GM21825 (cell line): ENCODE results near the gene SIRT2.

Source experiments
- ATAC-seq: cut with Tn5 transposase; IDR thresholded peaks from one replicate; pipeline ENCODE4 v1.9.1; 2021; ENCODE audit warnings: mild to moderate bottlenecking, moderate library complexity; ENCODE audit not compliant: unreplicated experiment

SIRT2 gene

DNA sequence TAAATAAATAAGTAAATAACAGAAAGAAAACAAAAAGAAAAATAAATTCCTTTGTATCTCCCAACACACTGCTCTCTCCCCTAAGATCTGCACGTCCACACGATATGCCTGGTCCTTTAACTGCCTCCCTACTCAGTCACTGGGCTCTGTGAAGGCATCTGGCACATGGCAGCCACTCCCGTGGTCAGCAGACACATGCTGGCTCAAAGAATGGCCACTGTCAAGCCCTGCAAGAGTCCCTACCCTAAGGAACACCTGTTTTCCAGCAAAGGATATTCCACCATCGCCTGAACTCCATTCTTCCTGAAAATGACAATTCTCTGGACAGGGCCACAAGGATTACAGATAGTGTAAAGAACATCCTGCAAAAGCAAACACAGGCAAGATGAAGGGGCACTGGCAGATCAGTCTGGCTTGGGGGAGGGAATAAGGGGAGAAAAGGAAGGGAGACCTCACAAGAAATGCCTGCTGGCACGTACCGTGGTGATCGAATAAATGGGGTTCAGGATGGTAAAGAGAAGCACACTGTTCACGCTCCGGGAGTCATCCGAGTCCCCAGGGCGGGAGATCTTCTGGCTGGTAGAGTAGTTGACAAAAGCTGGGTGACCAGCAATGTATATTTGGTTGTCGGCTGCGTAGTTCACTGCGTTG, 53.9 kb downstream of the SIRT2 start:
- no peak for ATAC-seq

DNA sequence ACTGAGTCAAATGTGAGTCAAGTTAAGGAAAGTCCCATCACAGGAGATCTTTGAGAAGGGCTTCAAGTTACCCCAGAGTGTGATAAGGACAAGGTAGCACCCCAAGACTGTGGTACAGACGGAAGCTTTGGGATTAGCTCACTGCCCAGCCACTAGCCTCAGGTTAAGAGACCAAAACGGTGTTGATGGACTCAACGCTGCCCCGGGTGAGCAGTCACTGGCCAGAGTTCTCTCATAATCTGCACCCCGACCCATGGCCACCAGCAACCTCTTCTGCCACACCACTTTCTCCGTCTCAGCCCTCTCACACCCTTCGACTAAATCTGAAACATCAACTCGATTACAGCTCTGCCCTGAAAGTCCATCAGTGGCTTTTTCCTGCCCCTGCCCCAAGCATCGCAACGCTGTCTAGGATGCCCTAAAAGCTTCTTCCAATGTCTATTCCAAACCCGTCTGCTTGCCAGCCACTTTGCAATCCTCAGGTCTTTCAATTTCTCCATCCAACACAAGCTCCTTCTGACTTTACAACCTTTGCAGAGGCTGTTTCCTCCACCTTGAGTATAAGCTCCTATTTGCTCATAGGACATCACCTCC, 55.2 kb downstream of the SIRT2 start:
- no peak for ATAC-seq

DNA sequence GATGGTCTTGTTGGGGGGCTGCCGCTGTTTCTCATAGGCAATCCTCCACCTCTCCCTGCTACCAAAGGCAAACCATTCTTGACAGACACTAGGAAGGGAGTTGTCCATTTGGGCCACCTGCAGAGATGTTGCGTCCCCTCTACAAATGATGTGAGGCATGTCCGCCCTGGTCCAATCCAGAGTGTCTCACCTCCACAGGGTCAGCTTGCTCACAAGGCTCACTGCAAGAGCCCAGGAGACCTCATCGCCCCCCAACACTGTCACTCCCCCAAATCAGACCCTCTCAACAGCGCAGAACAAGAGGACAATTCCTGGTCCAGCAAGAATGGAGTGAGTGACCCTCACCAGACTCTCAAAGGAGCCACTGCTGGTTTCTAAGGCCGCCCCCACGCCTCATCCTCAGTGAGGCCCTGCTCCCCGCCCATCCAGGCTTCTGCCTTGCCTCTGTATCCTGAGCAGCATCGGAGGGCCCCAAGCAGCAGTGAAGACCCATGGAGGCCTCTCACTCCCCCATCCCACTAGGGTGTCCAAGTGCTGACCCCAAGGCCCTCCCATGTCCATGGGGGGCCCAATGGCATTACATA, 56.2 kb downstream of the SIRT2 start:
- no peak for ATAC-seq

DNA sequence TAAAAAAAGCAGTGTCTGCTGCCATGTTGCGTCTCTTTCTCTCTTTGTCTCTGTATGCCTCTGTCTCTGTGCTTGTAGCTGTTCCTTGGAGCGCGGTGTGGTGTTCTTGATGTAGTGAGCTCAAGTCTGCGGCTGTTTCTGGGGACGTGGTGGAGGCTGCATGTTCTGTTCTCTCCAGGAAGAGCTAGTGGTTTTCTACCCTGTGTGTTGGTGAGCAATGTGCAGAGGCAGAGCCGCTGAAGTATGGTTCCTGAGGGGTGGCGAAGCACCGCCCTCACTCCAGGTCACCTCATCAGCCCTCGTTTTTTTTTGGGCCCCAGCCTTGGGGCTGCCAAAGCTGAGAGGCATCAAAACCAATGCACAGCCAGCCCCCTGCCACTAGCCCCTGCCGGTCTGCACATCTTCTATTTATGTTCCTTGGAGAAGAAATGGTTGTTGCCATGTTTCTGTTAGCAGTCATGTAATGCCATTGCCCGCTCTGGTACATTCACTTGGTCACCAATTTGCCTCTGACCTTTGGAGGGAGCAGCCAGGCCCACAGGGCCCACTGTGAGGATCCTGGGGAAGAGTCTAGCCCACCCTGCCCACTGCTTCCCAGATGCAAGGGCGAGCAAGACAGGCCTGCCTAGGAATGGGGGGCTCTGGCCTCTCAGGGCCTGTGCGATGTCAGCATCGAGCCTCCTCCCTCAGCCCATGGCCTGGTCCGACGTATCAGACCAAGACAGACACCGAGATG, 56.8 kb downstream of the SIRT2 start:
- ATAC-seq, result no peak

DNA sequence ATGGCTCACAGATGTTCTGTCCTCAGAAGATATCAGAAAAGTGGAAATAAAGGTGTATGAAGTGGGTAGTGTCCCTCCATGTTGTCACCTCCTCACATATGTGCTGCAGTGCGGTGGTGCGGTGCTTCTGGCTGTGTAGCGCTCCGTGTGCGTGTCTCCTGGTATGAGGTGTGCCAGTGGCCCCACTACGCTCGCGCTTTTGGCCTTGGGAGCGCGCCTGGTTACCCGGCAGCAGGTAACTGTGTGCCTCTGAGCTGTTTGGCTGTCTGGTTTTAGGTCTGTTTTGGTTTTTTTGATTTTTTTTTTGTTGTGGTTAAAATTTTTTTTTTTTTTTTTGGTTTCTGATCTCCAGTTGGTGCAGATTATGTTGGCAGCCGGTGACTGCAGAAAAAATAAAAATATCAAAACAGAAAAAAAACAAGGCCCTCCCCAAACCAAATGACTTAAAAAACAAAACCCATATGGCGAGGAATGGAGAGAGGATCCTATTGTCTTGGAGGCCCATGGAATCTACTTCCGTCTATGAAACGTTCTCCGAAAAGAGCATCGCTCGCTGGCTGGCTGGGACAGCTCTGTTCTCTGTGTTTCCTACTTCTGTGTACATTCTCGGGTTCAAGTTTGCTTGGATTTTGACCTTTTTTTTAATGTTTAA, 57.5 kb downstream of the SIRT2 start:
- ATAC-seq, result no peak

DNA sequence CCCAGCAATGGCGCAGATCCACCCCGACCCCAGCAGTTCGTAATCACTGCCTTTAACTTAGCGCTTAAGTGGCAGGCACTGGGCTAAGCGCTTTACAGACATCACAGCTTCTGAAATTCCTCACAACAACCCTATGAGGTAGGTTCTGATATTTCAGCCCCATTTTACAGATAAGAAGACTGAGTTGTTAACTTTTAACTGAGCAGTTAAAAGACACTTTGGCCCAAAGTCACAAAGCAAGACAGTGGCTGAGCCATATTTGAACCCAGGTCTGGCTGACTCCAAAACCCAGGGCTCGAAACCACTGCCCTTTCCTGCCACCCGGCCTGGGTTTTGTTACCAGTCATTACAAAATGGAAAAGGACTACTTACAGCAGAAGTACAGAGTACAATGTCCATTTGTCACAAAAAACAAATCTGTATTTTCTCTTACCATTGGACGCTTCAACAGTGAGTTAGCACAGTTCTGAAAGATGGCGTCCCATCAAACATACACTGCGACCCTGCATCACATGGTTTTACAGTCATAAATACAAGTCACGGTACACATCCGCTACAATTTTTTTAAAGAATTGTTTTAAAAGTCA, 58.1 kb downstream of the SIRT2 start:
- no peak for ATAC-seq

DNA sequence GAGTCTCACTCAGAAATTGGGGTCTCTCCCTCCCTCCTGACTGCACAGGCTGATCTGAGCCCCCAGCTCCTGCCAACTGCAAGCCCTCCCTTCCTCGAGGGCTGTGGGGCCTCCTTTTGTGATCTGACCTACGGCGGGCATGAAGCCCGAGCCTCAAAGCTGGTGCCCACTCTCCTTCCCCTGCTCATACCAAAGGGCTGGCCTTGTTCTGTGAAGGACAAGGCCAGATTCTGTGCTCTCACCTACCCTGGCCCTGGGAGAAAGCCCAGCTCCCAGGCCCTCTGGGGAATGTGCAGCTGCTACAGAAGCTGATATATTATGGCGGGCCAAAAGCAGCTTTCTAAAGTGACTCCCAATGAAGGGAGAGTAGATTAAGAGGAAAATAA, 58.8 kb downstream of the SIRT2 start:
- ATAC-seq, result no peak

DNA sequence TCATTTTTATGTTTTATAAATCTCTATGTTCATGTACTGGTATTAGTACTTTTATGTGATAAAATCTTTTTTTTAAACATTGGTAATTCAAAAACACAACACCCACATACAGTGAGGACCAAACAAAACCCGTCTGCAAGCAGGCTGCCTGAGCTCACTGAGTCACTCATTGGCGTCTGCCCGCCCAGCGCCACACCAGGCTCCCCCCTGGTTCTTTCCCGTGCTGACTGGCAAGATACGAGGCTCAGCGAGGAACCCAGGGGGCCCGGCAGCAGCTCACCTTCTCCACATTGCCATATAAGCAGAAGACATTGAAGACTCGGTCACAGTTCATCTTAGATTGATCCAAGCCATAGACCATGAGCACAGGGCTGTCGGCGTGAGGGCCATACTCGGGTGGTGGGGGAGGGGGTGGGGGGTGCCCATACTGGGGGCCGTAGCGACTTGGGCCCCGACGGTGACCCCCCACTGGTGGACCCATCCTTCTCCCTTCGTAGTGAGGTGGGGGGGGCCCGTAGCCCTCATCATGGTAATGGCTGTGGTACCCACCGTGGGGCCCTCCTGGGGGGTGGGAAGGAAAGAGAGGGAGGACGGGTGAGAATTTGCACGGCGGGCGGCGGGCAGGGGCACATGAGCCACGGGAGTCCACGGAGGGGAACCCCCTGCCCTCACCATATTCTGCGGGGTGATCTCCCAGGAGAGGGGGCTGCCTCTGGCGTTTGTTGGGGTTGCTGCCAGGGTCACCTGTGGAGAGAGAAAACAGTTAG, 59.4 kb downstream of the SIRT2 start:
- no peak for ATAC-seq

DNA sequence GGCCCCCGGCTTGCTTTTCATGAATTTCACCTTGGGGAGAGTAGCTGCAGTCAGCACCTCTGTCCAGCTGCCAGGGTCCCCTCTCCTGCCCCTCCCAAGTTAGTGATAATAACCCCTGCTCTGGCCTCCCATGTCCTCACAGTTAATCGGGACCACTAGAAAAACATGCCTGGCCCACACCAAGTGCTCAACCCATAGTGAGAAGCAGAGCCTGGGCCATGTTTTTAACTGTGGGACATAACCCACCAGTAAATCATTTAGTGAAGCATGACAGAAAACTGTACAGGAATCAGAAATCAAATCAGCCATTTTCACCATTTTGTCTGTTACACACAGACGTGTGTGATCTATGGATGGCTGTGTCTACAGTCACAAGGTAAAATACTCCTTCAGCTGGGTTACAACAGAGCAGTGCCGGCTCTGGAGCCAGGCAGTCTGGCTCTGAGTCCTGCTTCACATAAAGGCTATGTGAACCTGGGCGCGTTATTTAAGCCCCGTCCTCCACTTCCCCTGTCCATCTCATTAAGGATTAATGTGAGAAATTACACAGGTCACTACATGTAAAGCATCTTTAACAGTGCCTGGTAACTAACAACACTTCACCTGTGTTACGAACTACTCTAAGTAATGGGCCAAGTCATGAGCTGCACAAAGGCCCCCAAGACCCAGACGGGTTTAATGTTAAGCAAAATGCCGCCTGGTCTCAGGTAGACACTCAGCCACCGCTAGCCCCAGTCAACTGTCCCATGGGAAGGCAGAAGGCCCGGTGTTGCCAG, 60.2 kb downstream of the SIRT2 start:
- no peak for ATAC-seq

DNA sequence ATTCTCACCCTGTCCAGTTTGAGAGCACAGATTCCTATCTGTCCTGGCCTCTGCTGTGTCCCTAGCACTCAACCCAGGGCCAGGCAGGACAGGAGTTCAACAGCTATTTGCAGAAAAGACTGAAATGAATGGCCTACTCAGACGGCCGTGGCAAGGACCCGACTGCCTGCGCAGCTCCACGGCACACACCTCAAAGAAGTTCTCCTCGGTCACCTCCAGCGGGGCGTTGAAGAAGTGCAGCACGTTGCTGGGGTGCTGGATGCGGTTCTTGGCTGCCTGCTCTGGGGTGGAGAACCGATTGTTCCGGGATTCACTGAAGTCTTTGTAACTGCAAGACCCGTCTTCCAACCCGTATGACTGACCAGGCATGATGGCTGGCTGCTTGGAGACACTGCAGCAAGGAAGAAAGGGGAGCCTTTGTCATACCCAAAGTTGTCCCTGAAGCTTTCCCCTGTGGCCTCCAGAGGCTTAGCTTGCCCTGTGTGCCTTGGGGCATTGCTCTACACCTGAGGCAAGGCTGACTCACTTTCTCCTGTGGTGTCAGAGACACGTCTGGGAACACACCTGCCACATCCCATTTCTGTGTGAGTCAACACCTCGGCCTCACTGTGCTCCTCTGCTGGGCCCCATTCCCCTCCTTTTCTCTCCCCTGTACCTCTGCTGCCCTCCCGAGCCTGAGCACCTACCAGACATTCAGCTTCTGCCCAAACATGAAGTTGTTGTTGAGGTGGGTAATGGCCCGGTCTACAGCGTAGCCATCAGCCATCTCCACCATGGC, 61.0 kb downstream of the SIRT2 start:
- no peak for ATAC-seq

DNA sequence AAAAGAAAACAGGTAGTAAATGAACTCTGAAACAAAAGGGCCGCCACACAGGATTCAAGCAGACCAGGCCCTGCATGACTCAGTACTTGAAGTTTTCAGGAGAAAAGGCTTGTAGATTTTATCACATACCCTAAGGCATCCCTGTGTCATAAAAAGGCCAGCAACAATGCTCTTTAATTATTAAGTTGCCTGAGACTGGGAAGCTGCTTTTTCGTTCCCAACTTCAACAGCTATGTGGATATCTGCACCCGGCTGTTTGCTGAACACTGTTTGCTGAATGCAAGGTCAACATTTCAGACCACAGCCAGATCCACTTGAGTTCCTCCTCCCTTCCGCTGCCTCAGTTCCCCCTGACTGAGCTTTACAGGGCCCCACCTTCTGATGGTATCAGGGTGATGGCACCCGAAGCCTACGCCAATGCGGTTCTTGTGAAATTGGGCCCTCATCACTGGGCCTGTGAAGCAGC, 61.7 kb downstream of the SIRT2 start:
- ATAC-seq, result no peak

DNA sequence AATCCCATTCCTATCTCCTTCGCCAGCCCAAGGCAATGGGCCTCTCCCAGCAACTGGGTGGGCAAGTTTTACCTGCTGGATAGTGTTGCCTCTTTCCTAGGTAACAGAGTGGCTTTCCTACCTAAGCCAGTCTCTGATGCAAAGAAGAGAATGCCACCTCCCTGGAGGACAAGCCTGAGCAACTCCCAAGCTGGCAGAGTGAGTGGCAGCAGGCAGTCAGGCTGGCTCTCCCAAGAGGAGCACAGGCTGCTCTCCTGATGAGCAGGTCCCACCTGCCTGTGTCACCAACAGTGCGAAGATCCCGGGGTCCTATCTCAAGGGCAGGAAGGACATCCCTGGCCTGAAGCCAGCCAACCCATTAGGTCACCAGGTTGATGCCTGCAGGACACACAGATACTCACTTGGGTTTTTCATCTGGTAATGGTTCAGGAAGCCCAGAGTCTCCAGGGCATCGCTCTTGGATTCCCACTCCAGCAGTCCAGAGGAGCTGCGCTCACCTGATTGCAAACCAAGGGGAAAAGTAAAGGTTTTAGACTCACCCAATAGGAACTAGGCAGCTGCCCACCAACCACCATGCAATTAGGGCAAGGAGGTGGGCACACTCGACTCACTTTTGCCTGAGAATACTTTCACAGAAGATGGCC, 62.3 kb downstream of the SIRT2 start:
- no peak for ATAC-seq

DNA sequence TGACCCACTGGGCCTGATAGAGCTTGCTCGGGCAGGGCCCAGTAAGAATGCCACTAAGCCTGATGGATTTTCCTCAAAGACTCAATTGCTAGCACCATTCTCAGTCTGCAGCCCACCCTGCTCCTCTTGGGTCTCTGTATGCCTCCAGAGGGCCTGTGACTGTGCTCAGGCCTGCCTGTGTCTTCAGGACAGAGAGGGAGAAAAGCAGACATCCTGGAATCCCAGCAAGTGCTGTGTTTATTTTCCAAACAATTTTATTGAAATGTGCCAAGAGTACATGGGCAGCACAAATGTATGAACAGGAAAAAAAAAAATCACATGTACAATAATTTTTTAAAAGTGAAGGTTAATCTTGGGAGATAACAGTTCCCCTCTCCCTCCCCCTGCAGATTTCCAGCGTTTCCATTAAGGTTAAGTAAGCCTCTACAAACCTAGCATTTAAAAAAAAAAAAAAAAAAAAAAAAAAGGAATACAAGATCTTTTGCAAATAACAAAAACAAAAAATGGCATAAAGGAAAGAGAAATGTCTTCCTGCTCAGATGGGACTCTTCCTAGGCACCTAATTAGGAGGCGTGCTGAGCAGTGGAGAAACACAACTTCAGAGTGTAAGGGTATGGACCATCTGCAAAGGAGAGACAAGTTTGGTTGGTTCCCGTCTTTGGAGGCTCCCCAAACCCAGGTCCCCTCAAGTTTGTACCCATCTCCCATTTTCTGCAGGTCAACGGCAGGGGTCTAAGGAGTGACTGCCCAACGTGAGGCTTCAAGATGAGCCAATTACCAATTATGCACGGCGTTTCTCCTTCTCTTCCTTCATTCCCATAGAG, 63.0 kb downstream of the SIRT2 start:
- no peak for ATAC-seq

DNA sequence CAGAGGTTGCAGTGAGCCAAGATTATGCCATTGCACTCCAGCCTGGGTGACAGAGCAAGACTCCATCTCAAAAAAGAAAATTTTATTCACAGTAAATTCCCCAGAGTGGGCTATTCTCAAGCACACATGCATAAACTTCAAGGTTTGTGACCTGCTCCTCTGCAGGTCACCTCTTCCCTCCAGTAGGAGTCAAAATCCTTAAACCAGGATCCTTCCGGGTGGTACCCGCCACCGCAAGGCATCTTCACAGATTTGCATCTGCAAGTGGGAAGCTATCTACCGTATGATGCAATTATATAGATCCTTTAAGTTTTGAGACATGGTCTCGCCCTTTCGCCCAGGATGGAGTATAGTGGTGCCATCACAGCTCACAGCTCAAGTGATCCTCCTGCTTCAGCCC, 64.8 kb downstream of the SIRT2 start:
- ATAC-seq, result no peak

DNA sequence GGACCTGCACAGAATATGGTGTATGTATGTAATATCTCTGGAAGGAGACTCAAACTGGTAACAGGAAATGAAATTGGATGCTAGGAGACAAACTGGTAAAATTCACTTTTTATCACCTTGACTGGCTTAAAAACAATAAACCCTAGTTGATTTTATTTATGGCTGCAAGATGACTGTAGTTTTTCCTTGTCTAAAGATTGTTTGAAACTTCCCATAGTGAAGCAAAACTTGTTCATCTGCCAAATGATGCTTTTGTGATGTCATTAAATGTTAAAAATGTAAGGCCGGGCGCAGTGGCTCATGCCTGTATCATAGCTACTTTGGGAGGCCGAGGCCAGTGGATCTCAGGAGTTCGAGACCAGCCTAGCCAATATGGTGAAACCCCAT, 65.3 kb downstream of the SIRT2 start:
- ATAC-seq, result no peak

DNA sequence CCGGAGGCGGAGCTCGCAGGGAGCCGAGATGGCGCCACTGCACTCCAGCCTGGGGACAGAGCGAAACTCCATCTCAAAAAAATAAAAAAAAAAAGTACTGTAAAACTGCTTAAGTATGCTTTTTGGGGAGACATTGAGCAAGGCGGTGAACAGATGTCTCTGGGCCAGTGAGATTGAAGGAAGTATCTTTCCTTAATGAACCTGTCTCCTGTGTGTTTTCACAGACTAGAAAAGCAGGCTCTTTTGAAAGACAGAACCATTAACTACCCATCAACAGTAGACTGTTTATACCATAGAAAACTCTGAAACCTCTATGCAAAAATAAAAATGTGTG, 66.4 kb downstream of the SIRT2 start:
- ATAC-seq, result no peak

DNA sequence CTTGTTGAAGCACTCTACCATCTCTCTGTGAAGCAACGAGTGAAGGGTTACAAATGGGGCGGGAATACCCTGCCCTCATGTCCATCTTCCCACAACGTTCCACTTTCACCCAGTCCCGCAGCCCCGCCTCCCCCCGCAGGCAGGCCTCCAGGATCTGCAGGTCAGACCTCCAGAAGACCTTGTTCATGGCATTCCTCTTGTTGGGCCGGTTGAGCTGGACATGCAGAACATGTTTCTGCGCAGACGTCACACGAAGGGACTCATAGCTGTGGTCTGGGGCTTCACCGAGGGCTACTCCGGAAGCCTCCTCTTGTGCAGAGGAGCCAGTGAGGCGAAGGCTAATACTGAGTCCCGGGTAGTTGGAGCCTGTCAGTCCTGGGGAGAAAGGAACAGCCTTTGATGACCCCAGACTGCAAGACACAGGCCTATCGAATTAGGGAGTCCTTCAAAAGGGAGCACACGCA, 68.2 kb downstream of the SIRT2 start:
- ATAC-seq, result peak; percentile 33
